Measurements from ENCODE around the gene SLC35F1.

DNA sequence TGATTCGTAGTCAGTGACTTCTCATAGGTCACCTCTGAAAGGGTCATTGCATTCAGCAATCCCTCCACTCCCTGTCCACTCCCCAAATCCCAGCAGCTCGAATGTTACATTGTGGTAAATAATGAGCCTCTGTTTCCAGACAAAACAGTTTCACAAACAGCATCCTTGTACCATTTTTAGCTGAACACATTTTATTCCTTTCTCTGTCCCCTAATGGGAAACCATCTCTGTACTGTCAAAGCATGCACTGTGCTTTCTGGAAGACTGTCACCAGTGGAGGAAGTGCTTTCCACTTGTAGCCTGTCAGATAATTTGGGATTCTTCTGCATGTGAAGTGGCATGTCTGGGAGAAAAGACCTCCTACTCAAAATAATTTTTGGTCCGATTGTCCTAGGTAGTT, 82.0 kb downstream of the SLC35F1 start:
- no peak for TF ChIP-seq EZH2phosphoT487 (IDR thresholded peaks at IDR 0.05; ENCODE audit: insufficient read depth, low read depth)
- no peak for TF ChIP-seq EZH2 (IDR thresholded peaks at IDR 0.05; ENCODE audit: insufficient read depth, poor library complexity, severe bottlenecking)
